HG03469 (cell line): Measurements from ENCODE around the gene IFT25.

Source experiments
- ATAC-seq: cut with Tn5 transposase; IDR thresholded peaks from one replicate; pipeline ENCODE4 v1.9.1; 2021; ENCODE audit warnings: mild to moderate bottlenecking, moderate library complexity, moderate number of reproducible peaks; ENCODE audit not compliant: unreplicated experiment

The IFT25 gene

GRCh38 chr1:53930932-53931331 is 14.6 kb downstream of the IFT25 start:
- no peak for ATAC-seq

GRCh38 chr1:53929246-53929960 is 16.1 kb downstream of the IFT25 start:
- no peak for ATAC-seq

GRCh38 chr1:53927376-53927881 is 18.1 kb downstream of the IFT25 start:
- ATAC-seq: no peak

GRCh38 chr1:53919675-53920066 is 25.8 kb downstream of the IFT25 start:
- no peak for ATAC-seq

- ATAC-seq: no peak
These were observed 27.2 kb downstream of the IFT25 start for GRCh38 chr1:53918343-53918742.

GRCh38 chr1:53913352-53914033 is 32.0 kb downstream of the IFT25 start:
- no peak for ATAC-seq

GRCh38 chr1:53911442-53911841 is 34.1 kb downstream of the IFT25 start:
- ATAC-seq: no peak

GRCh38 chr1:53909946-53910345 is 35.6 kb downstream of the IFT25 start:
- no peak for ATAC-seq

GRCh38 chr1:53906121-53906520 is 39.4 kb downstream of the IFT25 start:
- ATAC-seq: no peak

- ATAC-seq: no peak
These were observed 40.0 kb downstream of the IFT25 start for GRCh38 chr1:53905509-53905908.

GRCh38 chr1:53902235-53903138 is 43.0 kb downstream of the IFT25 start:
- ATAC-seq: no peak

GRCh38 chr1:53899708-53900107 is 45.8 kb downstream of the IFT25 start:
- ATAC-seq: no peak

GRCh38 chr1:53899206-53899628 is 46.3 kb downstream of the IFT25 start:
- ATAC-seq: no peak

GRCh38 chr1:53896635-53897229 is 48.8 kb downstream of the IFT25 start:
- no peak for ATAC-seq

GRCh38 chr1:53895421-53895820 is 50.1 kb downstream of the IFT25 start:
- no peak for ATAC-seq

- no peak for ATAC-seq
These were observed 50.9 kb downstream of the IFT25 start for GRCh38 chr1:53894644-53895043.

GRCh38 chr1:53893999-53894636 is 51.4 kb downstream of the IFT25 start, which contains the start of gene DIO1:
DIO1 (plus strand) TSS chr1:53894187; CDS start chr1:53894211, 24 bp downstream.
- no peak for ATAC-seq

GRCh38 chr1:53892911-53893310 is 52.6 kb downstream of the IFT25 start:
- no peak for ATAC-seq

- ATAC-seq: no peak
These were observed 53.8 kb downstream of the IFT25 start for GRCh38 chr1:53891678-53892077.

GRCh38 chr1:53891018-53891417 is 54.5 kb downstream of the IFT25 start:
- ATAC-seq: no peak
